ENCODE data around the gene KRTAP12-1.

The KRTAP12-1 gene

GRCh38 chr21:44711327-44712202 is 29.6 kb upstream of the KRTAP12-1 start, which contains the start of gene TSPEAR:
TSS of gene TSPEAR (minus strand) at chr21:44711572. CDS start at chr21:44711514, 58 bp downstream.
- no peak for DNase-seq (ENCODE audit: low read depth)

- DNase-seq (ENCODE audit: low read depth), result no peak
Observed at GRCh38 chr21:44710756-44711326, 28.9 kb upstream of the KRTAP12-1 start.

GRCh38 chr21:44710294-44710665 is 28.3 kb upstream of the KRTAP12-1 start:
- DNase-seq (ENCODE audit: low read depth), result no peak

GRCh38 chr21:44709426-44710293 is 27.7 kb upstream of the KRTAP12-1 start:
- DNase-seq (ENCODE audit: low read depth), result no peak

- no peak for DNase-seq (ENCODE audit: low read depth)
Observed at GRCh38 chr21:44708866-44709425, 27.0 kb upstream of the KRTAP12-1 start.

- no peak for DNase-seq (ENCODE audit: low read depth)
Observed at GRCh38 chr21:44708213-44708865, 26.4 kb upstream of the KRTAP12-1 start.

- DNase-seq (ENCODE audit: low read depth), result no peak
Observed at GRCh38 chr21:44706706-44707581, 25.0 kb upstream of the KRTAP12-1 start.

- DNase-seq (ENCODE audit: low read depth), result no peak
Observed at GRCh38 chr21:44706026-44706705, 24.2 kb upstream of the KRTAP12-1 start.

GRCh38 chr21:44704636-44705001 is 22.7 kb upstream of the KRTAP12-1 start:
- DNase-seq (ENCODE audit: low read depth), result no peak

- DNase-seq (ENCODE audit: low read depth), result no peak
Observed at GRCh38 chr21:44703731-44704635, 22.0 kb upstream of the KRTAP12-1 start.

- DNase-seq (ENCODE audit: low read depth), result no peak
Observed at GRCh38 chr21:44702973-44703730, 21.2 kb upstream of the KRTAP12-1 start.

- no peak for DNase-seq (ENCODE audit: low read depth)
Observed at GRCh38 chr21:44702111-44702972, 20.4 kb upstream of the KRTAP12-1 start.

GRCh38 chr21:44701541-44701940 is 19.6 kb upstream of the KRTAP12-1 start:
- no peak for DNase-seq (ENCODE audit: low read depth)

GRCh38 chr21:44701023-44701400 is 19.0 kb upstream of the KRTAP12-1 start:
- DNase-seq (ENCODE audit: low read depth), result no peak

GRCh38 chr21:44700101-44701022 is 18.4 kb upstream of the KRTAP12-1 start:
- no peak for DNase-seq (ENCODE audit: low read depth)

- DNase-seq (ENCODE audit: low read depth), result no peak
Observed at GRCh38 chr21:44699502-44700001, 17.6 kb upstream of the KRTAP12-1 start.

Measured in GM04504 (cell line).